Activated CD4-positive, alpha-beta T cell treated with anti-CD3 and anti-CD28 coated beads, Interleukin-2, amount 50 U/mL, for 48 hours (primary cell): ENCODE data around the gene GPI.
"Not testable (repeated sequence)": the region's sequence is repeated elsewhere in the genome, so short reads cannot be mapped to it uniquely, and the experiment has no call there.

Source experiments
- DNase-seq, 2 experiments: peaks; one replicate each; pipeline ENCODE4 v3.0.0-alpha.2; 2020

The GPI gene

GRCh38 chr19:34369166-34369565 is 4.2 kb downstream of the GPI start:
- not testable (repeated sequence) for DNase-seq

- no peak for DNase-seq
These were observed 5.1 kb downstream of the GPI start for GRCh38 chr19:34370117-34370516.

GRCh38 chr19:34370983-34371382 is 6.0 kb downstream of the GPI start:
- DNase-seq = no peak

GRCh38 chr19:34373601-34374288 is 8.7 kb downstream of the GPI start:
- no peak for DNase-seq

- DNase-seq = no peak
These were observed 10.6 kb downstream of the GPI start for GRCh38 chr19:34375598-34375997.

- no peak for DNase-seq
These were observed 15.7 kb downstream of the GPI start for GRCh38 chr19:34380639-34381241.

GRCh38 chr19:34381399-34382251 is 16.6 kb downstream of the GPI start:
- no peak for DNase-seq

GRCh38 chr19:34382471-34382870 is 17.5 kb downstream of the GPI start:
- DNase-seq = no peak

GRCh38 chr19:34383599-34383998 is 18.6 kb downstream of the GPI start:
- no peak for DNase-seq

- no peak for DNase-seq
These were observed 21.8 kb downstream of the GPI start for GRCh38 chr19:34386645-34387445.

- DNase-seq = no peak
These were observed 22.4 kb downstream of the GPI start for GRCh38 chr19:34387446-34387810.

- DNase-seq = not testable (repeated sequence)
These were observed 23.7 kb downstream of the GPI start for GRCh38 chr19:34388745-34389144.

GRCh38 chr19:34391813-34392212 is 26.8 kb downstream of the GPI start:
- no peak for DNase-seq

GRCh38 chr19:34393031-34393430 is 28.0 kb downstream of the GPI start:
- no peak for DNase-seq

GRCh38 chr19:34393629-34394028 is 28.6 kb downstream of the GPI start:
- no peak for DNase-seq

- no peak for DNase-seq
These were observed 32.9 kb downstream of the GPI start for GRCh38 chr19:34397853-34398252.

GRCh38 chr19:34399886-34400285 is 34.9 kb downstream of the GPI start:
- DNase-seq = no peak

GRCh38 chr19:34400844-34401243 is 35.8 kb downstream of the GPI start:
- DNase-seq = not testable (repeated sequence)

- DNase-seq = no peak
These were observed 37.1 kb downstream of the GPI start for GRCh38 chr19:34402074-34402600.

- no peak for DNase-seq
These were observed 38.8 kb downstream of the GPI start for GRCh38 chr19:34403784-34404108.

- peak; percentile 94 to 96 for DNase-seq
These were observed 39.3 kb downstream of the GPI start, which contains the start of gene PDCD2L for GRCh38 chr19:34404109-34404909. Gene PDCD2L (plus strand): TSS chr19:34404399. CDS start chr19:34404431, 32 bp downstream.
